ENCODE data around the gene SPRYD3.

DNA sequence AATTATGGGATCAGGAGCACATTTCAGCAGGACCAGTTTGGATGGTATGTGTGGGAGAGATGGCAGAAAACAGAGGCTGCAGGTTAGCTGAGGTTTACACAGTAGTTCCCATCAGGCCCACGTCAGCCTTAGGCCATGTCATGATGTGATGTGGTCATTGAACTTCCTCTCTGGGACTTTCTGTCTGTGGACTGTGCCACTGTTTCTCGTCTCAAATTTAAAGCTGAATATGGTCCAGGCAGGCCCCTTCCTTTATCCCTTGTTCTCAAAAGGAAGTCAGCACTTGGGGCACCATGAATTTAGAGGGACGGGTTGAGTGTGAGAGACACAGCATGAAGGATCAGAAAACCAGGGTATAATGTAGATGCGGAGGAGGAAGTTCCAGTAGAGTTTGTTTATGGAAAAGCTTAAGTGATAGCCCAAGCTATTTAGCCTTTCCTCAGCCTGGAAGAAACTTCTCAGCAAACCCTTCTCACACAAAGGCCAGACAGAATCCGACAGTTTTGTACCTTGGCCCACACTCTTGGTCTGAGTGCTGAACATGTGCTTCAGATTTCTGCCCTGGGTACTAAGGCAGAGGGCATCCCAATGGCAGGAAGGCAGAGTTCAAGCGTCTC is 14.7 kb upstream of the SPRYD3 start:
- TF ChIP-seq, protein P1, sequence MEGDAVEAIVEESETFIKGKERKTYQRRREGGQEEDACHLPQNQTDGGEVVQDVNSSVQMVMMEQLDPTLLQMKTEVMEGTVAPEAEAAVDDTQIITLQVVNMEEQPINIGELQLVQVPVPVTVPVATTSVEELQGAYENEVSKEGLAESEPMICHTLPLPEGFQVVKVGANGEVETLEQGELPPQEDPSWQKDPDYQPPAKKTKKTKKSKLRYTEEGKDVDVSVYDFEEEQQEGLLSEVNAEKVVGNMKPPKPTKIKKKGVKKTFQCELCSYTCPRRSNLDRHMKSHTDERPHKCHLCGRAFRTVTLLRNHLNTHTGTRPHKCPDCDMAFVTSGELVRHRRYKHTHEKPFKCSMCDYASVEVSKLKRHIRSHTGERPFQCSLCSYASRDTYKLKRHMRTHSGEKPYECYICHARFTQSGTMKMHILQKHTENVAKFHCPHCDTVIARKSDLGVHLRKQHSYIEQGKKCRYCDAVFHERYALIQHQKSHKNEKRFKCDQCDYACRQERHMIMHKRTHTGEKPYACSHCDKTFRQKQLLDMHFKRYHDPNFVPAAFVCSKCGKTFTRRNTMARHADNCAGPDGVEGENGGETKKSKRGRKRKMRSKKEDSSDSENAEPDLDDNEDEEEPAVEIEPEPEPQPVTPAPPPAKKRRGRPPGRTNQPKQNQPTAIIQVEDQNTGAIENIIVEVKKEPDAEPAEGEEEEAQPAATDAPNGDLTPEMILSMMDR (IDR thresholded peaks at IDR 0.05; ENCODE audit: low read depth, low read length, poor library complexity, severe bottlenecking) = no peak
- no peak for TF ChIP-seq EZH2phosphoT487 (IDR thresholded peaks at IDR 0.05; ENCODE audit: borderline replicate concordance, low read length)
